NCI-H510A treated with DMSO at 0.1 percent for 48 hours (cell line): ENCODE results near the gene ZNF628.
A peak's percentile ranks its signal among the peaks of the same experiment; 100 is the strongest.
"Not testable (repeated sequence)": the region's sequence is repeated elsewhere in the genome, so short reads cannot be mapped to it uniquely, and the experiment has no call there.

Experiments
- DNase-seq: peaks from one replicate; lab custom pipeline; 2025; lab: John Stamatoyannopoulos, UW

The ZNF628 gene

DNA sequence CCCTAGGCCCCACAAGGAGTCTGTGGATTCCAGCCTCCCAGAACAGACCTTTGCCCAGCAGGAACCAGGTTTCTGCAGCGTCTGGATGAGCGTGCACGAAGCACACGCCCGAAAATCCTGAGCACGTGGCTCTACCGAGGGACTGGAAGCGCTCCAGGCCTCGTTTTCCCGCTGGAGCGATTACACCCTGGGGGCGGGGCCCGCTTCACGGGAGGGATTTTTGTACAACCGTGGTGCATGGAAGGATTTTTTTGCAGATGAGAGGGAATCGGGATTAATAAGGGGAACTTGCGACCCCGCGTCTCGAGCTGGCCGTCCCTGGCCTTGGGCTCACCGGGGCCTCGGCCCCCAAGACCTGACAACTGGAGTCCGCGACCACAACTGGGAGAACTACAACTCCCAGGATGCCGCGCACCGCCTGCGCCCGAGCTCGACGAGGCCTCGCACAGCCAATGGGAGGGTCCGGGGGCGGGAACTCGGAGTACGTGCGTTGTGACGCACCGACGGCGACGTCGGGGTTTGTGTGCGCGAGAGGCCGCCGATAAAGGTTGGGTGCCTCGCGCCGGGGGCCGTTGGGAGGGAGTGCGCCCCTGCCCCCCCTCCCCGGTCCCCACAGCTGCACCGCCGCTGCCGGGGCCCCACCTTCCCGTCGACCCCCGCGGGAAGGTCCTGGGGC lies at the start of gene ZNF628:
Gene ZNF628 (plus strand): TSS at position 518 of the 676 bp plus-strand sequence. CDS start 3,294 bp downstream, outside the sequence.
- DNase-seq: peak; percentile 87

DNA sequence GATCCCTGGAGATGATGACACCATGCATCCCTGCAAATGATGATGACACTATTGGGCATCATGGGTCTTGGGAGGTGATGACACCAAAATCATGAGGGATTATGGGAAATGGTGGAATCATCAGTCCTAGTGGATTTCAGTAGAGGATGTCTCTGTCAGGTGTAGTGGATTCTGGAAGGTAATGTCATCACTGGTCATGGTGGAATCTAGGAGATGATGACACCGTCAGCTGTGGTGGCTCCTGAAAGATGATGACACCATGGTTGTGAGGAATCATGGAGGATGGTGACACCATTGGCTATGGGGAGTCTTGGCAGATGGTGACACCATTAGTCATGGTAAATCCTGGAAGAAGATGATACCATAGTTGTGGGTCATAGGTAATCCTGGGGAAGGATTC lies 45.2 kb upstream of the ZNF628 start:
- DNase-seq: no peak

DNA sequence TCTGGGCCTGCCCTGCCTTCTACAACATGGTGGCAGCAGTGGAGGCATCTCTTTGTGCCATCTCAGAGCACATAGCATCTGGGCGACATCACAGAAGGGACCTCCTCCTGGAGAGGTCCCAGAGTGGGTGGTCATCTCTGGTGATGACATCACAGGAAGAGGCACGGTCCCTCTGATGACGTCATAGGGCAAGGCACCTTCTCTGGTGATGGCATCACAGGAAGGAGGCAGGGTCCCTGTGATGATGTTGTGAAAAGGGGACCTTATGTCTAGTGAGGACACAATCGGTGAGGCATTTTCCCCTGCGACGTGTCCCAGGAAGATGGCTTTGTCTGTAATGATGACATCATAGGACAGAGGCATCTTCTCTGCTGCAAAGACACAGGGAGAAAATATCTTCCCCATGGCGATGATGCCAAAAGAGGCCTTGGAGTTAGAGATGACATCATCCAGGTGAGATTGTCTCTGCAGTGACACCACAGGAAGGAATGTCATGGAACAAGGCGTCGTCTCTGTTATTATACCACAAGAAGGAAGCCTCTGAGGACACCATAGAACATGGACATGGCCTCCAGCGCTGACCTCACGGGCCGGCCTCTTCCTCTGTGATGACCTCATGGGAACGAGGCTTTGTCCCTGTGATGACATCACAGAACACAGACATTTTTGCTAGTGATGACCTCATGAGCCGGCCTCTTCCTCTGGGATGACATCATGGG lies 44.0 kb upstream of the ZNF628 start:
- DNase-seq: no peak

DNA sequence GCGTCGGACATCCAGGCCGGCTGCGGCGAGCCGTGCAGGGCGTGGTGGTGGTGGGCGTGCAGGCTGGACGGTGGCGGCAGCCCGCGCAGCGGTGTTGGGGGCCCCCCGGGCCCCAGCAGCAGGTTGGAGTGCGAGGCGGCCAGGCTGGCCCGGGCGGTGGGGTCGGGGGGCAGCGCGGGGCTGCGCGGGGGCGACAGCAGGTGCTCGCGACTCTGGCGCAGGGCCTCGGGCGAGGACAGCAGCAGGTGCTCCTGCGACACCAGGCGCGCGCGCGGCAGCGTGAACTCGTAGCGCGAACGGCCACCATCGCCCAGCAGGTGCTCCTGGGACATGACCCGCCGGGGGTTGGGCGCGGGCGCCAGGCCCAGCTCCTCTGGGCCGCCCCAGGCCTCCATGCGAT lies 43.1 kb upstream of the ZNF628 start:
- no peak for DNase-seq

DNA sequence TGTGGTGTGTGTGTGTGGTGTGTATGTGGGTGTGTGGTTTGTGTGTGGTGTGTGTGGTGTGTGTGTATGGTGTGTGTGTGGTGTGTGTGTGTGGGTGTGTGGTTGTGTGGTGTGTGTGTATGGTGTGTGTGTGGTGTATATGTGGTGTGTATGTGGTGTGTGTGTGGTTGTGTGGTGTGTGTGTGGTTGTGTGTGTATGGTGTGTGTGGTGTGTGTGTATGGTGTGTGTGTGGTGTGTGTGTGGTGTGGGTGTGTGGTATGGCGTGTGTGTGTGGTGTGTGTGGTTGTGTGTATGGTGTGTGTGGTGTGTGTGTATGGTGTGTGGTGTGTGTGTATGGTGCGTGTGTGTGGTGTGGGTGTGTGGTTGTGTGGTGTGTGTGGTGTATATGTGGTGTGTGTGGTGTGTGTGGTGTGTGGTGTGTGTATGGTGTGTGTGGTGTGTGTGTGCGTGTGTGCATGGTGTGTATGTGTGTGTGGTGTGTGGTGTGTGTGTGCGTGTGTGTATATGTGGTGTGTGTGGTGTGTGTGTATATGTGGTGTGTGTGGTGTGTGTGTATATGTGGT lies 42.0 kb upstream of the ZNF628 start:
- no peak for DNase-seq

DNA sequence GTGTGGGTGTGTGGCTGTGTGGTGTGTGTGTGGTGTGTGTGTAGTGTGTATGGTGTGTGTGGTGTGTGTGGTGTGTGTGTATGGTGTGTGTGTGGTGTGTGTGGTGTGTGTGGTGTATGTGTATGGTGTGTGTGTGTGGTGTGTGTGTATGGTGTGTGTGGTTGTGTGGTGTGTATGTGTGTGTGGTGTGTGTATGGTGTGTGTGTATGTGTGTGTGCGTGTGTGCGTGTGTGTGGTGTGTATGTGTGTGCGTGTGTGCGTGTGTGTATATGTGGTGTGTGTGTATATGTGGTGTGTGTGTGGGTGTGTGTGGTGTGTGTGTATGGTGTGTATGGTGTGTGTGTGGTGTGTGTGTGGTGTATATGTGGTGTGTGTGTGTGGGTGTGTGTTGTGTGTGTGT lies 41.4 kb upstream of the ZNF628 start:
- no peak for DNase-seq

DNA sequence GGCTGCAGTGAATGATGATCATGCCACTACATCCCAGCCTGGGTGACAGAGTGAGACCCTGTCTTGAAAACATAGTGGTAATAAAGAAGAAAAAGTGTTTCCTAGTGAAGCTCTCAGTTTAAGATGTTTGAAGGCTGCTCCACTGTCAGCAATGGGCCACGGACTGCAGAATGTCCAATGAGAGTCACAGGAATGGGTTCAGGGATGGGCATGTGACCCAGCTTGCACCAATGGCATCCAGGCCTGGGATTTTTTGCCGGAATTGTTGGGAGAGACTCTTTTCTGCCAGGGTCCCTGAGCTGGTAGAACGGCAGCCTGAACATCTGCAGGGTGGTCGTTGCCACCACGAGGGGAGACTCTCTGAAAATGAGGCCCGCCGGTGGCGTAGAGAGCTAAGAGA lies 39.6 kb upstream of the ZNF628 start:
- no peak for DNase-seq

DNA sequence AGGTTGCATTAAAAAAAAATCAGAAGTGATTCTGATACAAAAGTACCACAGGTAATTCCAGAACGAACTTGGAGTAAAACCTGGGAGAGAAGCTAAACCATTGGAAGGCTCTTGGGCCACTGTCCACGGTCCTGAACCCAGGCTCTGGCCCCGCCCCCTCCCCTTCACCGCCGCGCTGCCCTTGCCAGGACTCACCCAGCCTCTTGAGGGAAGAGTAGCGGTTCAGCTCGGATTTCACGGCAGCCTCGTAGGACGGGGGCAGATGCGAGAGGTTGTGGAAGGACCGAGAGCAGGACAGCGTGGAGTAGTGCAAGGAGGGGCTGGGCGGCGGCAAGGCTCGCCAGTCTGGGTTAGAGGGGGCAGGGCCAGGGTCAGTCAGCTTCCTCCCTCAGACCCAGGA lies 39.0 kb upstream of the ZNF628 start:
- DNase-seq: peak; percentile 43

DNA sequence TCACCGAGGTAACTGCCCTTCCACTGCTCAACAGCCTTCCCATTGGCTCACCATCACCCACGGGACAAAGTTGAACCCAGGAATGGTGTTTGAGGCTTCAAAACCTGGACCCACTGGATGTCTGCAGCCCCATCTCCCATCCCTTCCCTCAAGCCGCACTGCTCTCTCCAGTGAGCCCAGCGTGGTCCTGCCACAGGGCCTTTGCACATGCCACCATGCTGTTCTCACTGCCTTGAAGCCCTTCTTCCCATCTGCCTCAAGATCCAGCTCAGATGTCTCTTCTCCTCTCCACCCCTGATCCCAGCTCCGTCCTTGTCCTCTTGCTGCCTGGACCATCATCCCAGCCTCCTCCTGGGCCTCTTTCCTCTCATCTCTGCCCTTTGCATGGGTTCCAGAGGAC lies 37.4 kb upstream of the ZNF628 start:
- DNase-seq: no peak

DNA sequence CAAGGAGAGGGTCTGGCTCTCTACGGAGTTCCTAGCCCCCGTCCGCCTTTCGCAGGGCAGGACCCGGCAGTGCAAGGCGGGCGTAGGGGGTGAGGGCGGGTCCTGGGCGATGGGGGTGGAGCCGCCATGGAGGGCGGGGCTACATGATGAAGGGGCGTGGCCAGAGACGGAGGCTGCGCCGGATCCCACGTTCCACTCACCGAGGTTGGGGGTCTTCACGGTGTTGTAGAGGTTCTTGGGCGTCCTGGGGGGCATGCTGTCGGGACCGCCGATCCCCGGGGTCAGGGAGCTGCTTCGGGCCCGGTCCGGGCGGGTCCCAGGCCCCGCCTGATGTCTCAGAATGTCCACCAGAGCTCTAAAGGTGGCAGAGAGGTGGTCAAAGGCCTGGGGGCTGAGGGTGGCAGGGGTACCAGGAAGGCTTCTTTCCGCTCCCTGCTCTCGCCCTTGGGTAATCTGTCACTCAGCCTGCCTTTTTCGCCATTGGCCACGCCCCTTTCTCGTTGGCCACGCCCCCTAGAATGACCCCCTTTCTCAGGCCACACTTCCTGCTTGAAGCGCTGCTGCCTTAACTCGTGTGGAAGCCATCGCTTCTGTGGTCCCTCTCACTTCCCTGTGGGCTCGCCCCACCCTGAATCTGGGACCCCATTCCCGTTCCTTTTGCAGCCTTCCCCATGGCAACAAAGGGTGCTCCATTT lies 35.9 kb upstream of the ZNF628 start:
- DNase-seq: no peak

DNA sequence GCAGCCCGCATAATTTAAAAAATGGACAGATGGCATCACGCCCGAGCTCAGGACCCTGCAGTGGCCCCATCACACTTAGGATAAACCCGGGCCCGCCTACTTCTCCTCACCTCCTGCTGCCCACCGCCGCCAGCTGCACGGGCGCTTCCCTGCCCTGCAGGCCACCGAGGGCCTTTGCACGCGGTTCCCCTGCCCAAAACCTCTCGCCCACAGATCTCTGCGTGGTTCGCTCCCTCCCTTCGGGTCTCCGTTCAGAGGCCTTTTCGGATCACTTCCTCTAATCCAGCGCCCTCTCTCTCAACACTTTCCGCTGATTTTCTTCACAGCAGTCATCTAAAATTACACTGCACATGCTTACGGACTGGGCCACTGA lies 35.1 kb upstream of the ZNF628 start:
- DNase-seq: no peak

DNA sequence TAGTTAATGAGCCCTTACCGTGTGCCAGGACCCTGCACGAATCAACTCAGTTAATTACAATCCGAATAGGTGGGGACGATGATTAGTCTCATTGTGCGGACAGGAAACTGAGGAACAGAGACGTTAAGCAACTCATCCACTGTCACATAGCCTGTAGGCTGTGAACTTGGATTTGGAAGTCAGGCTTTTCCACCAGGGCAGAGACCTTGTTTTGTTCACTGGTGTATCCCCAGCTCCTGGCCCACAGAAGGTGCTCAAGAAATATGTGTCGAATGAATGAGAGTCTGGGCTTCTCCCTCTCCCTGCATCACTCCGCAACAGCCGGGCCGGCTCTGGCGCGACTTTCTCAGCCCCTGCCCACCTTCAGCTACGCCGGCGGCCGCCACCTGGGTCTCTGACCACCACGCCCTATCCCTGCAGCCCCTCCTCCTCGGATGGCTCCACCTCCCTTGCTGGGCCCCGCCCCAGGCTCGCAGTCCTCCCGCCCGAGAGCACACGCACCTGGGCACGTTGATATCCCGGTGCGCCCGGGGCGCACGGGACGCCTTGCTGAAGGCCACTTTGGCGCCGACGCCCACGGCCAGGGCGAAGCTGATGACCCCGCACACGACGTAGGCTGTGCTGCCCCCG lies 34.6 kb upstream of the ZNF628 start:
- no peak for DNase-seq

DNA sequence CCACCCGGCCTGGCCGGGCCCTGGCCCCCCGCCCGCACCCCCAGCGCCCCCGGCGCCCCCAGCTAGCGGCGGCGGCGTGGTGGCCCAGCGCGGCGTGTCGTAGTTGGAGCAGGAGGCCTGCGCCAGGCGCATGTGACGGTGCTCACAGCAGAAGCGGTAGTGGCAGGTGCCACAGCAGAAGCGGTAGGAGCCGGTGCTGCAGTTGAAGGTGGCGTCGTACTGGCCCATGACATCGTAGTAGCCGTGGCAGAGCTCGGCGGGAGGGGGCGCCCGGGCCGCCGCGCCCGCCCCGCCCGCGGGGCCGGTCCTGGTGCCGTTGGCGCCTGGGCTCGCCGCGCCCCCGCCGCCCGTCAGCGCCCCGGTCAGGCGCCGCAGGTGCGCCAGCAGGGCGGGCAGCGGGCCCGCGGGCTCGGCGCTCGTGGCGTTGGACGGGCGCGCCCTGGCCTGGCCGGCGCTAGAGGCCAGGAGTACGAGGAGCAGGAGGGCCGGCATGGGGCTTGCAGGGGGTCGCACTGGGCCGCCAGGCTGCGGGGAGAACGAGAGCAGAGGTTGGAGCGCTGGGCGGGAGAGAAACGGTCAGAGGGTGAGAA lies 34.0 kb upstream of the ZNF628 start:
- DNase-seq: peak; percentile 37

DNA sequence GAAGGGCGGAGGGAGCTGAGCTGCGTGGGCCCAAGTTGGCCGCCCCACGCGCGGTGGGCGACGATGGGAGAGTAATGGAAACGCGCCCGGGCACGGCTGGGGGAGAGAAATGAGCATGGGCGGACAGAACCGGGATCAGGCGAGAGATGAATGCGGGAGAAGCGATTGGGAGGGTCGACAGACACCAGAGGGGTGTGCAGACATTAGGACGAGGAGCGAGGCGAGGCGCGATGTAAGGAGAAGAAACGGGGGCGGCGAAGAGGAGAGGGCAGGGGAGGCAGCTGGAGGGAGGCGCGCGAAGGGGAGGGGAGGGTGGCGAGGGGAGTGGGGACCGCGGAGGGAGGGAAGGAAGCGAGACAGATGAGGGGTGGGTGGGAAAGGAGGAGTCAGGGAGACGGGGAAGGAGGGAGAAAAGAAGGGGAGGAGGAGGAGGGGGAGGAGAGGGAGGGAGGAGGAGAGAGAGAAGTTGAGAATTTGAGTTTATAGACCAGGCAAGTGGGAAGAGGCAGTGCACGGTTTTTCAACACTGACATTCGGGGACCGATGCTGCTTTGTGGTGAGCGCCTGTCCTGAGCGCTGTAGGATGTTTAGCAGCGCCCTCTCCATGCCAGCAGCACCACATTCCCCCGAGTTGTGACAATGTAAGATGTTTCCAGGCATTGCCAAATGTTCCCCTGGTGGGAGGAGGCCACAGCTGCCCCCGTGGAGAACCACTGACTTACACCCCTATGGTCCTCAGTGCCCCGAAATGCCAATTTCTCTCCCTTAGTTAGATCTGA lies 33.2 kb upstream of the ZNF628 start, which contains the start of gene SHISA7:
Gene SHISA7 (minus strand): TSS at position 256 of the 779 bp plus-strand sequence. CDS start 437 bp downstream, outside the sequence.
- no peak for DNase-seq

DNA sequence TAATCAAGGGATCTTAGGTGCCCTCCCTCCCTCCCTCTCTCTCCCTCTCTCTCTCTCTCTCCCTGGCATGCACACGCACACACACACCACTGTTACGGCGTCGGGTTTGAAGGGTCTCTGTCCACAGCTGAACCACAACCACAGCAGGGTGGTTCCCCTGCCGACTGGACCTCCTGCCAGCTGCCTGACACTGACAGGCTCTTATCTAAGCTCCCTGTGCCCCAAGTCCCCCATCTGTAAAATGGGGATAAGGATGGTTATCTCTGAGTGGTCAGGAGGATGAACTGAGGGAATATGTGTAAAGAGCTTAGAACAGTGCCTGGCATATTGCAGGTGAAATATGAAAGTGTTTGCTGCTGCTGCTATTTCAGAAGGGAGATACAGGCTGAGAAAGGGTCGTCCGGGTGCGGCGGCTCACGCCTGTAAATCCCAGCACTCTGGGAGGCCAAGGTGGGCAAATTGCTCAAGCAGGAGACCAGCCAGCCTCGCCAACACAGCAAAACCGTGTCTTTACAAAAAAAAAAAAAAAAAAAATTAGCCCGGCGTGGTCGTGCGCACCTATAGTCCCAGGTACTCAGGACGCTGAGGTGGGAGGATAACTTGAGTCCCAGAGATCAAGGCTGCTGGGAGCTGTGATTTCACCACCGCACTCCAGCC lies 32.5 kb upstream of the ZNF628 start:
- no peak for DNase-seq

DNA sequence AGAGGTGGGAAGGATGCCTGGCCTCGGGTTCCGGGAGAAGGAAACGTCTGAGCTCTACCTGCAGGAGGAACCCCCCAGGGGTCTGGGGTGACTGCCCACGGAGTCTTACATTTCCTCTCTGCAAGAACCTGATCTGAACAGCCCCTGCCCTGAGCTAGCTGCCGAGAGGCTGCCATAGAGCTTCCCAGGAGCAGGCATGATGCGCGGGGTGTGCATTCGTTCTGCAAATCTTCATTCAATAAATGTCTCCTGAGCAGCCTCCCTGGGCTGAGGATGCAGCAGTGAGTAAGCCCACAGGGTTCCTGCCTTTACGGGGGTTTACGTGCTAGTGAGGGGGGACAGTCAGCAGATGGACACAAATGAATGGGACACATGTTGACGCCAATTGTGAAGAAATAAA lies 31.8 kb upstream of the ZNF628 start:
- no peak for DNase-seq

DNA sequence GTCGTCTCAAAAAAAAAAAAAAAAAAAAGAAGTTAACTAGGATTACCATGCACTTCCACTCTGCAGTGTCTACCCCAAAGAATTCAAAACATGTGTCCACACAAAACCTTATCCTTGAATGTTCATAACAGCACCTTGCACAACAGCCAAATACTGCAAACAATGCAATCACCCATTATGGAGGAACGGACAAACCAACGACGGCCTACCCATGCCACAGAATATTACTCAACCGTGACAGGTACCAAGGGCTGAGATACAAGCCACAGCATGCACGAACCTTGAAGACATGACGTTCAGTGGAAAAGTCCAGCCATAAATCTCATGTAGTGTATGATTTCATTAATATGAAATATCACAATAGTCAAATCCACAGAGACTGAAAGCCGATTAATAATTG lies 30.4 kb upstream of the ZNF628 start:
- no peak for DNase-seq

DNA sequence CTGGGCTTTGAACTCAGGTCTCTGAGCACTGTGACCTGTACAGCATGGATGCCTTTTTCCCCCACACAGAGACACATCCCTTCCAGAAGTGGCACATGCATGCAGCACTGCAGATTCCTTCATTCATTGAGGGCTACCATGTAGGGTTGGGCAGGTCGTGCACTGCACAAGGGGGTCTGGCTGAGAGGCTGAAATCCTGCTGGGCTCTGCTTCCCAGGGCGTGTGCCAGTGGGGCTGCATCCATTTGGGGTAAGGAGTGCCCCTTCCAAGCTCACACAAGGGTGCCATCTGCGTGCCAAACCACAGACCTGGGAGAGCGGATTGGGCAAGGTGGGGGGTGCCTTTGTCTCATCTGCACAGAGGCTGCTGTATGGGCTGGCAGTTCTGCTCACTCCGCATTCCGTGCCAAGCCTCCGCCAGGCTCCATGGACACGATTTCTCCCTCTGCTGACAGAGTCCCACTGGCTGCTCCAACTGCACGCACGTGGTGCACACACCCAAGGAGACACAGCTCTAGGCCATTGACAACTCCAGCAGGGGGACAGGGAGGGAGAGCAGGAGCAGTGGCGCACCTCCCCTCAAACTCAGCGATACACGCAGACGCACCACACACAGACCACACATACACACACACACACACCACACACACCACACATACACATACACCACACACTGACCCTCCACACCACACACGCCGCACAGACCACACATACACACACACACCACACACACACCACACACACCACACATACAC lies 28.8 kb upstream of the ZNF628 start:
- DNase-seq: peak; percentile 20

DNA sequence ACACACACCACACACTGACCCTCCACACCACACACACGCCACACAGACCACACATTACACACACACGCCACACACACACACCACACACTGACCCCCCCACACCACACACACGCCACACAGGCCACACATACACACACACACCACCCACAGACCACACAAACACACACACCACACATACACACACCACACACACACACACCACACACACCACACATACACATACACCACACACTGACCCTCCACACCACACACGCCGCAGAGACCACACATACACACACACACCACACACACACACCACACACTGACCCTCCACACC lies 28.3 kb upstream of the ZNF628 start:
- DNase-seq: not testable (repeated sequence)

DNA sequence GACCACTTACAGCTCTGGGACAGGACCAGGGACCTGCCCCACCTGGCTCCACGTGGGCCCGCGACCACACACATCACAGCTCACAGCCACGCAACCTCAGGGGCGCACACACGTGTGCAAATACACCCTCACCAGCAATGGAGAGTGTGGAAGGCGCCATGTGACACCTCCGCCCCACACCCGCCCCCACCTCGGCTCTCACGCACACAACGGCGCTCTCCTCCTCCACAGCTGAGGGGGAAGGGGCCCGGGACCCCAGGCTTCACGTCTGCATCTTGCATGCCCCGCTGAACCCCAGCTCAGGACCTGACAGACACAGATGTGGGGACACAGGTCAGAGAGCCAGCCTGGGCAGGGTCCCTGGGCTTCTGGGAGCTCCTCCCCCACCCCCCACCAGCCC lies 26.9 kb upstream of the ZNF628 start:
- DNase-seq: no peak
